ENCODE measurements around the gene CYP4F8.
"Not testable (repeated sequence)": the region's sequence is repeated elsewhere in the genome, so short reads cannot be mapped to it uniquely, and the experiment has no call there.

CYP4F8 gene
- 0 reads per million in 2 experiments for total RNA-seq

- no peak for DNase-seq (ENCODE audit: low read depth)
Observed at GRCh38 chr19:15614507-15615379, at the start of gene CYP4F8. CYP4F8 (plus strand) TSS chr19:15615218; CDS start chr19:15615617, 399 bp downstream.

GRCh38 chr19:15570420-15570819, 44.6 kb upstream of the CYP4F8 start:
- DNase-seq (ENCODE audit: low read depth): no peak

- DNase-seq (ENCODE audit: low read depth): no peak
Observed at GRCh38 chr19:15575406-15575805, 39.6 kb upstream of the CYP4F8 start.

GRCh38 chr19:15576526-15577156, 38.4 kb upstream of the CYP4F8 start:
- DNase-seq (ENCODE audit: low read depth): no peak

- DNase-seq (ENCODE audit: low read depth): no peak
Observed at GRCh38 chr19:15577184-15577771, 37.7 kb upstream of the CYP4F8 start.

- DNase-seq (ENCODE audit: low read depth): no peak
Observed at GRCh38 chr19:15583346-15583745, 31.7 kb upstream of the CYP4F8 start.

- no peak for DNase-seq (ENCODE audit: low read depth)
Observed at GRCh38 chr19:15584095-15584494, 30.9 kb upstream of the CYP4F8 start.

GRCh38 chr19:15584541-15585115, 30.4 kb upstream of the CYP4F8 start:
- peak; percentile 71 for DNase-seq (ENCODE audit: low read depth)

GRCh38 chr19:15587663-15588062, 27.4 kb upstream of the CYP4F8 start:
- DNase-seq (ENCODE audit: low read depth): no peak

- DNase-seq (ENCODE audit: low read depth): no peak
Observed at GRCh38 chr19:15588265-15588664, 26.8 kb upstream of the CYP4F8 start.

GRCh38 chr19:15589760-15590451, 25.1 kb upstream of the CYP4F8 start:
- DNase-seq (ENCODE audit: low read depth): no peak

GRCh38 chr19:15591796-15592195, 23.2 kb upstream of the CYP4F8 start:
- no peak for DNase-seq (ENCODE audit: low read depth)

GRCh38 chr19:15592506-15592905, 22.5 kb upstream of the CYP4F8 start:
- not testable (repeated sequence) for DNase-seq (ENCODE audit: low read depth)

- not testable (repeated sequence) for DNase-seq (ENCODE audit: low read depth)
Observed at GRCh38 chr19:15593766-15594165, 21.3 kb upstream of the CYP4F8 start.

GRCh38 chr19:15595069-15595468, 19.9 kb upstream of the CYP4F8 start:
- DNase-seq (ENCODE audit: low read depth): no peak

GRCh38 chr19:15607978-15608925, 6.8 kb upstream of the CYP4F8 start:
- not testable (repeated sequence) for DNase-seq (ENCODE audit: low read depth)

- no peak for DNase-seq (ENCODE audit: low read depth)
Observed at GRCh38 chr19:15609261-15609660, 5.8 kb upstream of the CYP4F8 start.

GRCh38 chr19:15612342-15612741, 2.7 kb upstream of the CYP4F8 start:
- DNase-seq (ENCODE audit: low read depth): no peak

- no peak for DNase-seq (ENCODE audit: low read depth)
Observed at GRCh38 chr19:15613338-15613737, 1.7 kb upstream of the CYP4F8 start.

GRCh38 chr19:15615526-15615925, 508 bp downstream of the CYP4F8 start:
- no peak for DNase-seq (ENCODE audit: low read depth)

- no peak for DNase-seq (ENCODE audit: low read depth)
Observed at GRCh38 chr19:15616183-15616582, 1.2 kb downstream of the CYP4F8 start.
